B cell (primary cell): ENCODE results near the gene GPR158. TPM values are rescaled to one million over a fixed set of nuclear protein-coding genes. Genes with fewer than 3 reads are reported as not detected.

Experiments
- ATAC-seq: fragments of 200-7000 bp; cut with Tn5 transposase; one replicate; pipeline ENCODE4 v1.10.0; 2021; ENCODE audit warnings: low read depth, mild to moderate bottlenecking, moderate number of reproducible peaks, moderate library complexity
- CTCF ChIA-PET: fragments of 350-600 bp; sonication (Branson Sonifier 250); formaldehyde crosslinking; loops from one replicate; lab custom pipeline; 2021; ENCODE audit warnings: antibody characterized with exemption, inconsistent platforms; lab: Charles Lee
- POLR2A ChIA-PET: fragments of 350-600 bp; sonication (Branson Sonifier 250); formaldehyde crosslinking; loops from one replicate; lab custom pipeline; 2021; ENCODE audit warnings: antibody characterized with exemption; lab: Charles Lee
- DNase-seq: peaks from one replicate; pipeline ENCODE4 v3.0.0; 2013
- H2AFZ ChIP-seq: 2 replicates; pipeline ENCODE4 v1.6.1; 2012; ENCODE audit warnings: mild to moderate bottlenecking, low read depth, low read length; ENCODE audit not compliant: insufficient read depth, poor library complexity, severe bottlenecking
- H3K27ac ChIP-seq, 2 donors: 1 replicate in 1 of 2; 2 replicates in 1 of 2; pipeline ENCODE4 v1.5.1; 2012 to 2013; ENCODE audit warnings: low read length in 2 of 2, mild to moderate bottlenecking in 2 of 2, moderate library complexity in 1 of 2
- H3K27me3 ChIP-seq, 4 experiments: fragments of 200-600 bp in 1 of 4; sonication (generic) in 1 of 4; replicated peaks in 1 of 4; 1 replicate in 2 of 4; 2 replicates in 2 of 4; pipeline versions ENCODE4 v1.6.1 to v1.7.0; 2013 to 2016; ENCODE audit warnings: low read length in 3 of 4, mild to moderate bottlenecking in 2 of 4, mixed read lengths in 1 of 4, moderate library complexity in 1 of 4; ENCODE audit not compliant: insufficient read depth in 4 of 4, control insufficient read depth in 3 of 4; ENCODE audit errors: control extremely low read depth in 1 of 4
- H3K36me3 ChIP-seq, 2 experiments: replicated peaks in 1 of 2; 1 replicate in 1 of 2; 2 replicates in 1 of 2; pipeline versions ENCODE4 v1.6.1 to v1.7.1; 2013; ENCODE audit warnings: low read length in 1 of 2; ENCODE audit not compliant: insufficient read depth in 2 of 2, control insufficient read depth in 1 of 2; ENCODE audit errors: control extremely low read depth in 1 of 2, extremely low read depth in 1 of 2
- H3K4me1 ChIP-seq, 2 donors: fragments of 200-600 bp in 1 of 2; sonication (generic) in 1 of 2; 1 replicate in 1 of 2; 2 replicates in 1 of 2; pipeline versions ENCODE4 v1.5.1 to v1.6.1; 2013 to 2017; ENCODE audit warnings: low read length in 2 of 2; ENCODE audit not compliant: control insufficient read depth in 2 of 2, insufficient read depth in 2 of 2
- H3K4me2 ChIP-seq: replicated peaks from 2 replicates; pipeline ENCODE3; 2012; ENCODE audit warnings: mild to moderate bottlenecking, low read depth, low read length; ENCODE audit not compliant: poor library complexity, severe bottlenecking
- H3K4me3 ChIP-seq, 5 experiments: fragments of 200-600 bp in 1 of 5; sonication (generic) in 1 of 5; 1 replicate in 3 of 5; 2 replicates in 2 of 5; pipeline versions ENCODE4 v1.5.1 to v1.7.0; 2011 to 2016; ENCODE audit warnings: low read length in 4 of 5, mild to moderate bottlenecking in 4 of 5, low read depth in 2 of 5, control low read depth in 1 of 5, moderate library complexity in 1 of 5; ENCODE audit not compliant: insufficient read depth in 1 of 5; ENCODE audit errors: control extremely low read depth in 1 of 5, extremely low read depth in 1 of 5
- H3K79me2 ChIP-seq: fragments of 200-600 bp; sonication (generic); one replicate; pipeline ENCODE4 v1.6.0; 2016; ENCODE audit warnings: low read length; ENCODE audit not compliant: control insufficient read depth, insufficient read depth
- H3K9ac ChIP-seq: fragments of 200-600 bp; sonication (generic); 2 replicates; pipeline ENCODE4 v1.6.1; 2017; ENCODE audit warnings: mild to moderate bottlenecking, low read length, moderate library complexity
- H3K9me3 ChIP-seq, 3 donors: one replicate each; pipeline versions ENCODE4 v1.6.1 to v1.7.1; 2013; ENCODE audit warnings: low read length in 2 of 3; ENCODE audit not compliant: control insufficient read depth in 2 of 3, insufficient read depth in 1 of 3; ENCODE audit errors: control extremely low read depth in 1 of 3
- H4K20me1 ChIP-seq: 2 replicates; pipeline ENCODE4 v1.6.0; 2012; ENCODE audit warnings: mild to moderate bottlenecking, low read length; ENCODE audit not compliant: insufficient read depth, control insufficient read depth, poor library complexity, severe bottlenecking
- H3K27ac Mint-ChIP-seq: one replicate; pipeline ENCODE4 v1.8.0; 2021; ENCODE audit warnings: mixed read lengths
- H3K27me3 Mint-ChIP-seq: one replicate; pipeline ENCODE4 v1.8.0; 2021; ENCODE audit warnings: mixed read lengths
- H3K4me1 Mint-ChIP-seq: one replicate; pipeline ENCODE4 v1.8.0; 2021; ENCODE audit warnings: mixed read lengths
- H3K4me3 Mint-ChIP-seq: one replicate; pipeline ENCODE4 v1.8.0; 2021; ENCODE audit warnings: mixed read lengths
- H3K9me3 Mint-ChIP-seq: one replicate; pipeline ENCODE4 v1.8.0; 2022; ENCODE audit warnings: mixed read lengths; ENCODE audit not compliant: insufficient read depth
- CTCF ChIP-seq: fragments of 200-600 bp; IDR thresholded peaks from one replicate; pipeline ENCODE4 v1.8.0; 2022; ENCODE audit warnings: antibody characterized with exemption, mild to moderate bottlenecking
- EZH2 ChIP-seq: IDR thresholded peaks from 2 replicates; pipeline ENCODE4 v1.6.1; 2012; ENCODE audit warnings: borderline replicate concordance, low read depth, mild to moderate bottlenecking, moderate library complexity, low read length; ENCODE audit not compliant: insufficient read depth, poor library complexity, severe bottlenecking
- WGBS: methylation state at CpG from one replicate; pipeline ENCODE4 v1.1.5; 2013; ENCODE audit warnings: missing lambda C conversion rate; ENCODE audit not compliant: insufficient coverage; 5-methylcytosine and 5-hydroxymethylcytosine counted together
- intact Hi-C: fragments of 100-400 bp; cut with micrococcal nuclease; formaldehyde crosslinking; loops from one replicate; pipeline ENCODE4 v1.10.0; 2022
- polyA plus RNA-seq: library from polyadenylated mRNA; depleted of rRNA; stranded (reverse); fragments of >200 nt; gene quantifications from 2 replicates; pipeline ENCODE4 v1.2.3, GENCODE V29; 2012
- total RNA-seq, 2 donors: library from RNA; stranded (reverse); fragments of 120-200 nt in 1 of 2; gene quantifications; 1 replicate in 1 of 2; 2 replicates in 1 of 2; pipeline versions ENCODE4 v1.2.3 to v1.2.4, GENCODE V29; 2013 to 2022

The GPR158 gene
- total and polyA plus RNA-seq, 2 donors (not counting 1 experiment from before 2014, with no cell fraction given): not detected

- no peak for ATAC-seq
- Histone ChIP-seq H3K9me3 (no peaks in the 10 kb centered on the region), H3K9ac (no peak overlapping the region), H3K4me2 (no peak overlapping the region), H3K4me1 (no peaks in the 10 kb centered on the region), H3K79me2 (no peaks in the 10 kb centered on the region), H3K27ac (no peak overlapping the region), H3K4me3 (no peak overlapping the region), H3K27me3 (no peaks in the 10 kb centered on the region), H4K20me1 (no peaks in the 10 kb centered on the region), H3K36me3 (no peaks in the 10 kb centered on the region), H2AFZ (no peak overlapping the region)
- intact Hi-C loops: no loop called here
- no peak for DNase-seq
- Mint-ChIP-seq H3K27ac (no peak overlapping the region), H3K4me3 (no peak overlapping the region), H3K4me1 (no peaks in the 10 kb centered on the region), H3K27me3 (no peaks in the 10 kb centered on the region), H3K9me3 (no peaks in the 10 kb centered on the region)
- WGBS: 83% methylated on average over 1 of the region's 3 CpGs
- POLR2A ChIA-PET: no interaction called here
- TF ChIP-seq CTCF (no peak), EZH2 (no peak)
- CTCF ChIA-PET: no interaction called here
Measured at GRCh38 chr10:25532213-25532612, 357.4 kb downstream of the GPR158 start.

GRCh38 chr10:25536027-25536426, 361.2 kb downstream of the GPR158 start:
- TF ChIP-seq CTCF (no peak), EZH2 (no peak)
- H3K9me3 Mint-ChIP-seq: no peaks in the 10 kb centered on the region
- no peak overlapping the region for H2AFZ ChIP-seq
- H4K20me1 ChIP-seq: no peaks in the 10 kb centered on the region
- no peaks in the 10 kb centered on the region for H3K4me1 ChIP-seq
- no peaks in the 10 kb centered on the region for H3K27me3 ChIP-seq
- H3K27me3 Mint-ChIP-seq: no peaks in the 10 kb centered on the region
- H3K4me3 ChIP-seq: no peak overlapping the region
- H3K27ac ChIP-seq: no peak overlapping the region
- H3K27ac Mint-ChIP-seq: no peak overlapping the region
- no peaks in the 10 kb centered on the region for H3K79me2 ChIP-seq
- intact Hi-C loops: no loop called here
- DNase-seq (no peak), ATAC-seq (no peak)
- no peak overlapping the region for H3K4me2 ChIP-seq
- CTCF ChIA-PET: interaction anchor here (1.0 kb wide), 1 partner anchor 190 kb away, joined by 4 read pairs; no protein-coding TSS in a partner anchor
- POLR2A ChIA-PET: no interaction called here
- H3K9me3 ChIP-seq: no peaks in the 10 kb centered on the region
- no peaks in the 10 kb centered on the region for H3K36me3 ChIP-seq
- no peak overlapping the region for H3K9ac ChIP-seq
- no peak overlapping the region for H3K4me3 Mint-ChIP-seq
- H3K4me1 Mint-ChIP-seq: no peaks in the 10 kb centered on the region
